Measurements from ENCODE around the gene HDAC8. TPM values are rescaled to one million over a fixed set of nuclear protein-coding genes. Genes with fewer than 3 reads are reported as not detected.

The HDAC8 gene
- total RNA-seq, 1 experiment from 2014 or later, result 26.2 TPM

- Mint-ChIP-seq H3K36me3 (ENCODE audit: insufficient read depth, unreplicated experiment) (no peaks in the 10 kb centered on the region), H3K27ac (ENCODE audit: unreplicated experiment) (no peak overlapping the region), H3K4me1 (ENCODE audit: low read depth, unreplicated experiment) (peaks cover 13% of the 10 kb centered on the region), H3K9me3 (ENCODE audit: unreplicated experiment) (no peaks in the 10 kb centered on the region), H3K27me3 (ENCODE audit: insufficient read depth, unreplicated experiment) (no peaks in the 10 kb centered on the region), H3K4me3 (ENCODE audit: unreplicated experiment) (no peak overlapping the region)
- intact Hi-C loops (cut with micrococcal nuclease; ENCODE audit: unreplicated experiment), result loop anchor here (10.0 kb wide), 2 partner anchors 79 to 171 kb away; partner anchors contain the start of gene CITED1
- no TSS peak for BruUV-seq (replicated peaks)
- H3K4me1 ChIP-seq, result peaks cover 13% of the 10 kb centered on the region
- no peaks in the 10 kb centered on the region for H3K27me3 ChIP-seq (replicated peaks; ENCODE audit: control insufficient read depth, insufficient read depth, low read length)
- no peaks in the 10 kb centered on the region for H3K9me3 ChIP-seq
- DNase-seq, result no peak
- TF ChIP-seq CTCF (IDR thresholded peaks at IDR 0.05; ENCODE audit: insufficient read depth in 1 of 2, low read depth in 1 of 2, low read length in 1 of 2, severe bottlenecking in 1 of 2, unreplicated experiment in 1 of 2), result no peak
- POLR2A ChIA-PET, result no interaction called here
- H3K36me3 ChIP-seq (ENCODE audit: control insufficient read depth, insufficient read depth, low read length), result no peaks in the 10 kb centered on the region
- CTCF ChIA-PET, result no interaction called here
- no peak overlapping the region for H3K4me3 ChIP-seq (ENCODE audit: low read depth, low read length)
Observed at GRCh38 chrX:72475338-72475737, 97.3 kb downstream of the HDAC8 start.

- POLR2A ChIA-PET, result no interaction called here
- Histone ChIP-seq H3K36me3 (ENCODE audit: control insufficient read depth, insufficient read depth, low read length) (no peaks in the 10 kb centered on the region), H3K4me1 (no peaks in the 10 kb centered on the region), H3K9me3 (no peaks in the 10 kb centered on the region), H3K27me3 (replicated peaks; ENCODE audit: control insufficient read depth, insufficient read depth, low read length) (no peaks in the 10 kb centered on the region), H3K4me3 (ENCODE audit: low read depth, low read length) (no peak overlapping the region)
- TF ChIP-seq CTCF (IDR thresholded peaks at IDR 0.05; ENCODE audit: insufficient read depth in 1 of 2, low read depth in 1 of 2, low read length in 1 of 2, severe bottlenecking in 1 of 2, unreplicated experiment in 1 of 2), result no peak
- Mint-ChIP-seq H3K4me1 (ENCODE audit: low read depth, unreplicated experiment) (no peaks in the 10 kb centered on the region), H3K27me3 (ENCODE audit: insufficient read depth, unreplicated experiment) (no peaks in the 10 kb centered on the region), H3K4me3 (ENCODE audit: unreplicated experiment) (no peak overlapping the region), H3K9me3 (ENCODE audit: unreplicated experiment) (no peaks in the 10 kb centered on the region), H3K27ac (ENCODE audit: unreplicated experiment) (no peak overlapping the region), H3K36me3 (ENCODE audit: insufficient read depth, unreplicated experiment) (no peaks in the 10 kb centered on the region)
- no TSS peak for BruUV-seq (replicated peaks)
- CTCF ChIA-PET, result no interaction called here
- DNase-seq, result no peak
- intact Hi-C loops (cut with micrococcal nuclease; ENCODE audit: unreplicated experiment), result loop anchor here (10.0 kb wide), 2 partner anchors 84 to 166 kb away; partner anchors contain the start of gene CITED1
Observed at GRCh38 chrX:72470532-72471223, 102.0 kb downstream of the HDAC8 start.

DNA sequence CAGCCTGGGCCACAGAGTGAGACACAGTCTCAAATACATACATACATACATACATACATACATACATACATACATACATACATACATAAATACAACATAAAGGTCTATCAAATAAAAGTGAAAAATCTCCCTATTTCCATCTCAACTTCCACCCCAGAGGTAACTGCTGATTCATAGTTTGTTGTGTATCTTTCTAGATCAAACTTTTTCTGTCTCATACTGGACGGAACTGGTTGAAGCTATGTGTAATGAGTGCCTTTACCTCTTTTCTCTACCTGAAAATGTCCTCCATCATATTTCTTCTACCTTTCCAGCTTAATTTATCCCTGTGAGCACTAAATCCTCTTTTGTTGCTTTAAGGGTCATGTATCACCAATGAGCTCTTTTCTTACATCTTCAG lies 102.5 kb downstream of the HDAC8 start:
- Histone ChIP-seq H3K4me1 (no peaks in the 10 kb centered on the region), H3K27me3 (replicated peaks; ENCODE audit: control insufficient read depth, insufficient read depth, low read length) (no peaks in the 10 kb centered on the region), H3K4me3 (ENCODE audit: low read depth, low read length) (no peak overlapping the region), H3K36me3 (ENCODE audit: control insufficient read depth, insufficient read depth, low read length) (no peaks in the 10 kb centered on the region), H3K9me3 (no peaks in the 10 kb centered on the region)
- CTCF ChIA-PET, result no interaction called here
- POLR2A ChIA-PET, result no interaction called here
- DNase-seq, result no peak
- TF ChIP-seq CTCF (IDR thresholded peaks at IDR 0.05; ENCODE audit: insufficient read depth in 1 of 2, low read depth in 1 of 2, low read length in 1 of 2, severe bottlenecking in 1 of 2, unreplicated experiment in 1 of 2), result no peak
- Mint-ChIP-seq H3K27me3 (ENCODE audit: insufficient read depth, unreplicated experiment) (no peaks in the 10 kb centered on the region), H3K9me3 (ENCODE audit: unreplicated experiment) (no peaks in the 10 kb centered on the region), H3K27ac (ENCODE audit: unreplicated experiment) (no peak overlapping the region), H3K36me3 (ENCODE audit: insufficient read depth, unreplicated experiment) (no peaks in the 10 kb centered on the region), H3K4me3 (ENCODE audit: unreplicated experiment) (no peak overlapping the region), H3K4me1 (ENCODE audit: low read depth, unreplicated experiment) (no peaks in the 10 kb centered on the region)
- no TSS peak for BruUV-seq (replicated peaks)
- intact Hi-C loops (cut with micrococcal nuclease; ENCODE audit: unreplicated experiment), result loop anchor here (10.0 kb wide), 2 partner anchors 85 to 165 kb away; partner anchors contain the start of gene CITED1

Measured in Caco-2 (cell line).